NCI-H526 (cell line): ENCODE data around the gene IFNA5.

Experiments used
- DNase-seq, 2 experiments: peaks; one replicate each; lab custom pipeline; 2025; lab: John Stamatoyannopoulos, UW

The IFNA5 gene

DNA sequence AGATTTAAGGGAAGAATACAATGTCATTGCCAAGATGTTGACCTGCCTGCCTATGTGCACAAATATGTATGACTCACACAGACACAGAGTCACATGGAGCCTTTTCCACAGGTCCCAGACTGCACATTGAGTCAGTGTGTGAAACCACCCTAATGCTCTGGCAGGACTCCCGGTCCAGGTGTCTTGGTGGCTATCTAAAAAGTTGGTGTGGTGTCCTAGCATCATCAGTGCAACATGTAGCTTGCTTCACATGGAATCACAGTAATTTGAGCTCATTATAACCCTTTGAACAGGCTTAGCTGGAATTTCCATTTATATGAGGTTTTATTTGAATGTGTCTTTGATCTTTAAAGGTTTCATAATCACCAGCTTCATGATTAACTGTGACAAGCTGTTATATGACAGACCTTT lies 10.7 kb downstream of the IFNA5 start:
- no peak for DNase-seq

DNA sequence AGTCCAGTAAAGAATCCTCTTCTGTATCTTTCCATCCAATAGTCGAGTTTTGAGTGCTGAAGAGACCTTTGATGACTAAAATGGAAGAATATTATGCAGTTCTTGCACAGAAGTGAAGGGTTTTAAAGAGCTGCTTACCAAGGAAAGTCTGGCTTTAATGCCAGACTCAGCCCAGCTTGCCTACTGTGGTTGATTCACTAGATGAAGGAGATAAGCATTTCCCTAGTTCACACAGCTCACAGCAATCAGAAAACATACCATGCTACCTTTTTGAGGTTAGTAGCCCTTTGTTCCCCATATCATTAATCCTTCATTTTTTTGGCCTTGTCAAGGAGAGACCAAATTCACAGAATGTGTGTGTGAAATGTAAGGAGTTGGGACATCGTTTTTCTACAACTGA lies 15.3 kb downstream of the IFNA5 start:
- no peak for DNase-seq

DNA sequence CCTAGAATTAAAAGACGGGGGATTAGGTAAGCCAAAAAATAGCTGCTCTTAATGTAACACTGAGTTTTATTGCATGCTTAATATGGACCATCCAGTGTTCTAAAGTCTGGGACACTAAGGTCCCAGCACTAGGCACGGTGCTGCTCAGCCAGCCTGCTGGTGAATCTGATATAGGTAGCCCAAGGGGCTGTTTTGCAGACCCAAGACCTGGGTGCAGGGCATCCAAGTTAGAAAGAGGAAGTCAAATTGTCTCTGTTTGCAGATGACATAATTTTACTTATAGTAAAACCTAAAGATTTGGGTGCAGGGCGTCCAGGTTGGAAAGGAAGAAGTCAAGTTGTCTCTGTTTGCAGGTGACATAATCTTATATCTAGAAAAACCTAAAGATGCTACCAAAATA lies 17.8 kb downstream of the IFNA5 start:
- DNase-seq = no peak

DNA sequence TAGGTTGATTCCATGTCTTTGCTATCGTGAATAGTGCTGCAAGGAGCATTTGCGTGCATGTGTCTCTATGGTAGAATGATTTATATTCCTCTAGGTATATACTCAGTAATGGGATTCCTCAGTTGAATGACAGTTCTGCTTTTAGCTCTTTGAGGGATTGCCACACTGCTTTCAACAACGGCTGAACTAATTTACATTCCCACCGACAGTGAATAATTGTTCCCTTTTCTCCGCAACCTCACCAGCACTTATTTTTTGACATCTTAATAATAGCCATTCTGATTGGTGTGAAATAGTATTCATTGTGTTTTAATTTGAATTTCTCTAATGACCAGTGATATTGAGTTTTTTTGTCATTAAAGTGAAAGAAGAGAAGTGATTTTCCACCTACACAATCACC lies 18.5 kb downstream of the IFNA5 start:
- DNase-seq = no peak

DNA sequence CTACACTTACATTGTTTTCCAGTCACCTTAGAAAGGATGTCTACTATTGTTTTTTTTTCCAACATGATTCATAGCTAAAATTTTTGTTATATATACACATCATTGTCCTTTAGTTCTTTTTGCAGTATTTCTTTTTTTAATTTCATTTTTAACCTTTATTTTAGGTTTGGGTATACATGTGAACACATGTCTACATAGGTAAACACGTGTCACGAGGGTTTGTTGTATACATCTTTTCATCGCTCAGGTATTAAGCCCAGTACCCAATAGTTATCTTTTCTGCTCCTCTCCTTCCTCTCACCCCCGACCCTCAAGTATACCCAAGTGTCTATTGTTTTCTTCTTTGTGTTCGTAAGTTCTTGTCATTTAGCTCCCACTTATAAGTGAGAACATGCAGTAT lies 19.0 kb downstream of the IFNA5 start:
- no peak for DNase-seq

DNA sequence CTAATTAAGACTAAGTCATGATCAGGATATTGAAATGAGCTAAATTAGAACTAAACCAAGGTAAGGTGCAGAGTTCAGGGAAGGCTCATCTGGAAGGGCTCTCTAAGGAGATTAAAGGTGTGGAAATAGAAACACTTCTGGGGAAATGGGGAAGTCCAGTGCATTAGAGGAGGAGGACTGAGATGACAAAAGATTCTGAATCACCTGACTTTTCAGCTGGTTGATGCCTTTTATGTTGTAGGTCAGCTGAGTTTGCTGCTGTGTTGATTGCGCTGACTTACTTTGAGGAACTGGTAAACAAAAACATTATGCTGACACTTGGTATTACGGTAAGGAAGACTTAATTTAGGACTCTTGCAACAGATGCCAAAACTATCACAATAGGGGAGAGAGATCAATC lies 23.8 kb downstream of the IFNA5 start:
- no peak for DNase-seq

DNA sequence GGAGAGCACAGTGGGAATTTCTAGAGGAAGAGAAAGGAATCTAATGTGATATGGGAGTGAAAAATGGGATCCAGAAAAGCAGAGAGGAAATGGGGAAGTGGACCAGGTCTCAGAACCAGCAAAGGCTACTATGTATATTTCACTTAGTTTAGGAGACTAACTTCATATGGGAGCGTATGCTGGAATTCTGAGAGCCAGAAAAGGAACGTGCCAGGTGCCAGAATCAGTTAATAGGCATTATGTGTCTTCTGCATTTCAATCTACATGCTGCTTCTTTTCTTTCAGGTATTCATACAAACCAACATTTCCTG lies 36.8 kb downstream of the IFNA5 start:
- no peak for DNase-seq

DNA sequence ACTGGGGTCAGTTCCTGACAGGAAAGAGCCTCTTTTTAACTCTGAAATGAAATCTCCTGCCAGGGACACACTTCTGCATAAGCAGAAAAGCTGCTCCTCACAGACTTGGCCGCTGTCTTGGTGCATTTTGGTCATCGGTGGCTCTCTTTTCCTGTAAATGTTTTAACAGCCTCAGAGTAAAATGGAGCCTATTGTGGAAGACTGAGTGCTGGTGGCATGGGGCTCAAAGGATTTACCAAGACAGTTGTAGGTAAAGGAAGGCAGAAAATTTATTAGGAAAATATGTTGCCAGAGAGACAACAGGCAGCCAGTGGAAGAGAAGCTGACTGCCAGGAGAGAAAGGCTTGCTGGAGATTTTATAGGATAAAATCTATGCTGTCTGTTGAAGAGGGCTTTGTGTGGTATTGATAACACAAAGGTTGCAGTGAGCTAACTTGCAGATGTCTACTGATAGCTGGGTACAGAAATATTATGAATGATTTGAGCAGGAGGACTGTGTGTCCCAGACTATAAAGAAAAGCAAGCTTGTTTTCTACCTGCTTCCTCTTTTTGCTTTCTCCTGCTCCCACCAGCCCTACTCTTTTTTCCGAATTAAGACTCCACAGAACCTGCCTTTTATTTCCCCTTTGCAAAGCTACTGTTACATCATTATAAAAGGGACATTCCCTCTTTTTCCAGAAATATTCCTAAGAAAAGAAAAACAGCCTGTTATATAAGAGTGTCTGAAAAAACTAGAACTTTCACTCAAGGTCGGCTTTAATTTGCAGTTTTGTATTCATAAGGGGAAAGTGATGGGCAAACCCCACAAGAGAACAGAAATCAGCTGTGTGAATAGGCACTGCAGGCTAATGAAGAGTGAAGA lies 37.4 kb downstream of the IFNA5 start:
- no peak for DNase-seq

DNA sequence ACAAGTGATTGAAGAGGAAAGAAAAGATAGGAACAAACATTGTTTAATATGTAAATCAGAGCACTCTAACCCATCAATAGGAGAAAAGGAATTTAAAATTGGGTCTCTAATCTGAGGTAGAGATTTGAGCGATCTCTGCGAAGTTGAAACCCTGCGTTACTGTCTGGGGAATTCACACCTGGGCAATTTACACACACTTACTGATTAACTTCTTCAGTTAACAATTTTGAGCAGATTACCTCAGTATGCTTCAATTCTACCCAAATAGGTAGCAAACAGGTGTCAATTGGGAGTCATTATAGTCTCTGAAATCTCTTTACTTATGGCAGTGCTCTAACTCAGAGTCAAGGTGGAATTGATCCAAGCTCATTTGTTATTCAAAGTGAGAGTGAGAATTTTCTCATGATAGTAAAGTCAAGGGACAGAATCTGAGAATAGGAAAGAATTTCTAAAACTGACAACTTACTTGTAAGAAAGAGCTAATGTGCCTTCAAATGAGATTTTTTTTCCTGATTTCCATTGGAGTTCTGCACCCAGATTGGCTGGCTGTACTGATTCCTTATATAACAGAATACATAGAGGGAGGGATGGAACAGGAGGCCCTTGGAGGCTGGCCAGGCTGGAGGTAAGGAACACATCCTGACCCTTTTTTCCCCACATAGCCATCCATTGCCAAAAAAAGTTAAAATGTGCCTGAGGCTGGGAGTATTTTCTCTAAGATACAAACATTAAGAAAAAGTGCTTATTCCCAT lies 38.2 kb downstream of the IFNA5 start:
- peak in 1 of 2 experiments; percentile 31 for DNase-seq

DNA sequence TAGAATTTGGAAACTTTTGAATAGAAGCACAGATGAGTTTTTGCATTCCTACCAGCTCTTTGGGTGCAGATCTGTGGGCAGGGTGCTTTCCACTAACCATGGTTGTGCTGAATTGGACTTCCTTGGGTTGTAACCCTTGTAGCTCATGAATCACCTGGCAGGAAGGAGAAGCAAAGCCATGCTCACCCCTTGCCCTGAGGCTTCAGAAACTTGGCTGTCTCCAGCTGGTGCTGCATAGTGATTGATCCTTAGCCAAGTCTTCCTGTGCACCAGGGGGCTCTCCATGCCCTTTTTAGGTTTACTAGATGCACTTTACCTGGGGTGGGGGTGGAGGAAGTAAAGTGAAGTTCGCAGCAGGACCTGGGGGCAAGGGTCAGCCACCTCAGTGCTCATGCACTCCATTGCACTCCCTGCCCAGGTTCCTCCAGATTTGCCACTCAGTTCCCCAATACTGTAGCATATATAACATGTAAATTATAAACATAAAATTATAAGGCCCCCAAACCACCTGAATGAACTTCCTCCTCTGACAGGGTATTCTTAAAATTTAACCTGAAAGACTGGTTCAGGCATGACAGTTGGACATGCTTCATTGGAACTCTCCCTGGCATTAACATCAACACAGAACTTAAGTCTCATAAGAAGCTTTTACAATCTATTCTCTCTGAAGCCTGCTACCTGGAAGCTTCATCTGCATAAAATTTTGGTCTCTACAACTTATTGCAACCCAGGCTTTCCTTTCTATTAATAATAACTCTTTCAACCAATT lies 39.5 kb downstream of the IFNA5 start:
- DNase-seq = no peak

DNA sequence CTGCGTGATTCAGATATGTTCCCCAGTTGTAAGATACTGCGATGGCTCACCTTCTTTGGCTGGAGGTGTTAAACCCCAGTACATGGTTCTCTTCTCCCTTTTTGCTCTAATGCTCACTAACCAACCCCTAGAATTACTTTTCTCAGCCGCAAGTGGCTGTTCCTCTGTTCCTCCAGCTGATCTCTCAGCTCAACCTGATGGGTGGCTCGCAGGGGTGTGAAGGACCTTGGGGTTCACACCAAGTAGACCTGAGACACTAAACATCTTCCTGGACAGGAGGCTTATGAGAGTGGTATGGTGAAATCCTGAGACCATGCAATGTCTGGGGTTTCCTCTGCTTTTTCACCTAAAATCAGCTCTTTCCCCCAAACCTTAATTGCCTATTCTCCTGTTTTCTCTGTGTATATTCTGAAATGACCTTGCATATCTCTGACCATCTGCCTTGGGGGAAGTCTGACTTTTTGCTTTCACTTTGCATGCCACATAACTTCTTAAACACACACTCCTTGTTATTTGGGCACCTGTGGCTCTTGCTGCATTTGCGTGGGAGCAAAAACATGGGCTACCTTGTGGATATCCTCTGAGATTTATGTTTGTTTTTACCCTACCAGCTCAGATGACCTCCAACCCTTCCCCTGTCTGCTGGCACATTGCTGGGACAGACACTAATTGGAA lies 49.4 kb downstream of the IFNA5 start:
- DNase-seq = no peak
